HG02840 (cell line): ENCODE results near the gene DEFB116.
"Not testable (repeated sequence)": the region's sequence is repeated elsewhere in the genome, so short reads cannot be mapped to it uniquely, and the experiment has no call there.

Experiments used
- ATAC-seq: cut with Tn5 transposase; IDR thresholded peaks from one replicate; pipeline ENCODE4 v1.9.1; 2021; ENCODE audit warnings: mild to moderate bottlenecking, moderate library complexity, moderate number of reproducible peaks; ENCODE audit not compliant: unreplicated experiment, low FRiP score

Gene DEFB116, protein sequence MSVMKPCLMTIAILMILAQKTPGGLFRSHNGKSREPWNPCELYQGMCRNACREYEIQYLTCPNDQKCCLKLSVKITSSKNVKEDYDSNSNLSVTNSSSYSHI

DNA sequence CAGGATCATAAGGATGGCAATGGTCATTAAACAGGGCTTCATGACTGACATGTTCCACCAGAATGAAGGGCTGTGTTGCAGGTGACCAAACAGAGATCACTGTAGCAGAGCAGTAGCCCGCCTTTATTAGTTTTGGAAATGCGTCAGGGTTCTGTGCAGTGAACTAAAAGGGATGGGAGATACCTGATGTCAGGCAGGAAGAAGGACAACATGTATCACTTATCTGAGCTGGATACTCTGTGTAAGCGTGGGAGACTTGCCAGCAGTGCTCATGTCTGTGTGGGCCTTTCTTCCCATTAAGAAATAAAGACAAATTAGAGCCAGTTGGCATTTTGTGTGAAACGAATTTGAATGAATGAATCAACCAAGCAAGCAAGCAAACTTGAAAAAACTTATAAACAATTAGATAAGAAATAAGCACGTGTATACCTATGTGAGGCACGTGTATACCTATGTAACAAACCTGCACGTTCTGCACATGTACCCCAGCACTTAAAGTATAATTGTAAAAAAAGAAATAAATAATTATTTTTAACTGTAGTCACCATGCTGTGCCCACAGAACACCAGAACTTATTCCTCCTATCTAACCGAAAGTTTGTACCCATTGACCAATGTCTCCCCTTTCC, at the start of gene DEFB116:
Gene DEFB116, minus strand, starts transcription at position 51 of the 628 bp plus-strand sequence. Its CDS starts 0 bp downstream, at position 51.
- ATAC-seq, result no peak

DNA sequence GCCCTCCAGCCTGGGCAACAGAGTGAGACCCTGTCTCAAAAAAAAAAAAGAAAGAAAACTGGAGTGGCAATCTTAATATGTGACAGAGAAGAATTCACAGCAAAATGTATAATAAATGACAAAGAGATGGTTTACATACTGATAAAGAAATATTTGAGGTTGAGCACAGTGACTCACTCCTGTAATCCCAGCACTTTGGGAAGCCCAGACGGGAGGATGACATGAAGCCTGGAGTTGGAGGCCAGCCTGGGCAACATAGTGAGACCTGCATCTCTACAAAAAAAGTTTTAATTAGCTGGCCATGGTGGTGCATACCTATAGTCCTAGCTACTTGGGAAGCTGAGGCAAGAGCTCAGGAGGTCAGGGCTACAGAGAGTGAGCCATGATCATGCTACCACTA, 47.6 kb upstream of the DEFB116 start:
- ATAC-seq, result no peak

DNA sequence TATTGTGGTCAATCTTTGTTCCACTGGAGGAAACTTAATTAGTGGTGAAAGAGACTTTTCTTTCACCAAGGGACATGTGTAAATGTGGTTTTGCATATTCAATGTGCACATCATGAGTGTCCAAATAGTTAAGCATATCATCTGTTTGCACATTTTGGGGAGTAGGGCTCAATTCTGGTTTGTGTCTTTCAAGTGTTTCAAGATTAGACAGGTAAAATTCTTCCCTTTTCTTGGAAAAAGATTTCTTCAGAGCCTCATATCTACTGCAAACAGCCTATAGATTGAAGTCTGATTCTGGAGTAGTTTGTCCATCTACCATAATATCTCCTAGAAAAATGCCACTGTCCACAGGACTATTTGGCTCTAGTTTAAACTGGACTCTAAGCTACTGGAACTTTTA, 33.1 kb upstream of the DEFB116 start:
- no peak for ATAC-seq

DNA sequence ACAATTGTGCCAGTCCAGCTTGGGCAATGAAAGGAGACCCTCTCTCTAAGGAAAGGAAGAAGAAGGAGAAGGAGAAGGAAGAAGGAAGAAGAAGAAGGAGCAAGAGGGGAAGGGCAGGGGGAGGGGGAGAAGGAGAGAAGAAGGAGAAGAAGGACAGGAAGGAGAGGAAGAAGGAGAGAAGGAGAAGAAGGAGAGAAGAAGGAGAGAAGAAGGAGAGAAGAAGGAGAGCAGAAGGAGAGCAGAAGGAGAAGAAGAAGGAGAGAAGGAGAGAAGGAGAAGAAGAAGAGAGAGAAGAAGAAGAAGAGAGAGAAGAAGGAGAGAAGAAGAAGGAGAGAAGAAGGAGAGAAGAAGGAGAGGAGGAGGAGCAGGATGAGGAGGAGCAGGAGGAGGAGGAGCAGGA, 22.5 kb upstream of the DEFB116 start:
- no peak for ATAC-seq

DNA sequence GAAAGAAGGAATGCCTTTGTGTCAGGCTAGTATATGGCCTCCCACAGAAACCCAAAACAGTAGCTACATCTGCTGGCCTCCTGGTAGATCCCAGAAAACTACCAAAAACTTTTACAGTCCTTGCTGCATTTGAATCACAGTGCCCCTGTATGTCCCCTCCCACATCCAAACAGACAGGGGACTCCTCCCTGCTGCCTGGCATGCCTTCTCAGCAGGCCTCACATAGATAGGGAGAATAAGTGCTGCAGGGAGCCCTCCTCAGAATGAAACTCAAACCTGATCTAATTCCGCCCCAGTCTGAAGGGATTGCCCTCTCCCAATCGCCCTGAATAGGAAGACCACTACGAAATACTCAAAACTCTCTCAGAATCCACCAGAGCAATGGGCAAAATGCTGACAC, 14.1 kb upstream of the DEFB116 start:
- ATAC-seq, result no peak

DNA sequence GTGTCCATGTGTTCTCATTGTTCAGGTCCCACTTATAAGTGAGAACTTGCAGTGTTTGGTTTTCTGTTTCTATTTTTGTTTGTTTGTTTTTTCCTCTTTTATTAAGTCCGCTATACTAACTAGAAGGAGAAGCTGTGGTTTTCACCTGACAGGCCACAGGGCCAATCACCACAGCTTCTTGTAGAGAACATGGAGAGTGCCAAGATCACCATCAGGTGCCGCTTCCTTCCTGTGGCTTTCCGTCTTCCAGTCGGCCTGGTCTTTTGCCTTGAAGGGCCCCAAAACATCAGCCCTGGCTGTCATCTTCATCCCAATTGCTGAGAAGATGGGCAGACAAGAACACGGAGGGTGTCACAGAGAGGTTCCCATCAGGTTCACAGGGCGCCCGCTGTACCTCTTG, 23.4 kb downstream of the DEFB116 start:
- ATAC-seq, result not testable (repeated sequence)

DNA sequence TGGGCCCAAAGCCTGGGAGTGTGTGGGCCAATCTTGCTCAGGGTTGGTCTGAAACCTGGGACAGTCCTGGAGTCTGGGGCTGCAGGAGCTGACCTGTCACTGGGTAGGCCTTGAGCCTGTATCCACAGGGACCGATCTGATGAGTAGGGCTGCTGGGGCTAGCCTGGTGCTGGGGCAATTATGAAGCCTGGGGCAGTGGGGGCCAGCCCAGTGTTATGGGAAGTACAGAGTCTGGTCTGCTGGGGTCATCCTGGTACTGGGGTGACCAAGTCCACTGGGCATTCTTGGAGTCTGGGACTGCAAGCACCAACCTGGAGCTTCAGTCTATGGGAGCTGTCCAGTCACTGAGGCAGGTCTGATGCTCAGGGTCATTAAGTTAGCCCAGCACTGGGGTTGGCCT, 30.2 kb downstream of the DEFB116 start:
- no peak for ATAC-seq

DNA sequence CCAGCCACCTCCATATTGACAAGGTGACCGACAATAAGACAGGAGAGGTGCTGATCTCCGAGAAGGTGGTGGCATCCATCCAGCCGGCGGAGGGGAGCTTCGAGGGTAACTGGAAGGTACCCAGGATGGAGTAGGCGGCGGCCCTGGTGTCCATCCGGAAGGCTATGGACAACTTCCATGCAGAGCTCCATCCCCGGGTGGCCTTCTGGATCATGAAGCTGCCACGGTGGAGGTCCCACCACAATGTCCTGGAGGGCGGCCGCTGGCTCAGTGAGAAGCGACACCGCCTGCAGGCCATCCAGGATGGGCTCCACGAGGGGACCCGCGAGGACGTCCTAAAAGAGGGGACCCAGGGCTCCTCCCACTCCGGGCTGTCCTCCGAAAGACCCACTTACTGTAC, 33.9 kb downstream of the DEFB116 start:
- no peak for ATAC-seq

DNA sequence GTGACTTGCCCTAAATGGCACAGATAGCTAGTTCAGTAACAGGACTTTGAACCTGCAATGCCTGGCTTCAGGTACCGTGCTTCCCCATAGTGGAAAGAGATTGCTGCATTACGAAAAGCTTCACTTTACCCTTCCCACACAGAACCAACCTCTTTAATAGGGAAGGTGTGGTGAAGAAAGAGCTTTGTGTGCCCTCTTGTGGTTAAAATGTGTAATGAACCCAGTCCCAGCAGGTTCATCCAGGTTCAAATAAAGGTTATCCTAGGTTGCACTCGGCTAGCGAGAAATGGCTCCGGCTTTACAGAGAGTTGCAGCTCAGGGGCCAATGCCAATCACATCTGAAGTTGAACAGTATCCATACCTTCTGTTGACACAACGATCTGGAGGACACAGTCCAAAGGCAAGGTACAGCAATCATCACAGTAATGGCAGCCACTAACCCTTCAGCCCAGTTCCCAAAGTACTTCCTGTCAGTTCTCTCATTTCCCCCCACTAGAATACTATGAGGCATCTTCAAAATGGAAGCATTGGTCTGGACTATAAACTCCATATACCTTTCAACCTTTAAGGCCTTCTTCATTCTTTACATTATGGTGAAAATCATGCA, 48.0 kb downstream of the DEFB116 start:
- no peak for ATAC-seq

DNA sequence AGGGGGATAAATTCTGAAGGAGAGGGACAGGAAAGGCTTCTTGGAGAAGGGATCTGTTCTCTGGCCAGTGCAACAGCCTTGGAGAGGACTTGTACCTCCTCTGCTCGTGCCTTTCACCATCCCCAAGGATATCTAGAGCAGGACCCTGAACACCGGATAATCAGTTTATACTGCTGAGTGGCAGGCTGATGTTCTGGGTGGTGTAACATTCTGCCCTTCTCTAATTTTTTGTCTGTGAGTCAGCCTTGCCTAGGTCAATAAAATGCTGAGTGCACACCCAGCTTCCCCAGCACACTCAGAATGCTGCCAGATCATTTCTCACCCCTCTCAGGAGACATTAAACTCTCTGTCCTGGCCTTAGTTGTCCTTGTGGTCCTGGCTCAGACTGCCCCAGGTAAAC, 51.0 kb downstream of the DEFB116 start, which contains the start of gene DEFB115:
Gene DEFB115, plus strand, starts transcription at position 301 of the 400 bp plus-strand sequence. Its CDS starts 0 bp downstream, at position 301.
- no peak for ATAC-seq

DNA sequence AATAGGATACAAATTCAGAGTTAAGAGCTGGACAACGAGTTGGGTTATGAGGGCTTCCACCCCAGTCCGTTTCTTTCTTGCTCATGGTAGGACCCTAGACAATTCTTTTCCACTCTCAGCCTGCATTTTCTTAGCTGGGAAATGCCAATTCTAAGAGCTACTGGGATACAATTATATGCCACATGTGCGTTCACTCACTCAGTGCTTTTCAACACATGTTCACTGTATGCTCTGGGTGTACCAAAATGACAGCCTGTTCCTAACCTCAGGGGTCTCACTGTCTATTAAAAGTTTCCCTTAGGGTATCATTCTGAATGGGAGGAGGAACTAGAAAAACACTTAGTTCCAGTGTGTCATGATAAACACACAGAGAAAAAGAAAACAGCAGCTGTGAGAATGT, 51.4 kb downstream of the DEFB116 start:
- ATAC-seq, result no peak
